Prostate gland (tissue), 2 donors: ENCODE measurements around the gene CLSTN1. TPM values are rescaled to one million over a fixed set of nuclear protein-coding genes. Genes with fewer than 3 reads are reported as not detected.

ENCODE experiments used
- DNase-seq: peaks from one replicate; pipeline ENCODE4 v3.0.0-alpha.2; 2019; ENCODE audit warnings: low spot score
- H3K27ac ChIP-seq, 2 donors: fragments of 200-600 bp; sonication (generic); 2 replicates each; pipeline ENCODE4 v1.5.1; 2017 to 2019
- H3K27me3 ChIP-seq: fragments of 200-600 bp; sonication (generic); replicated peaks from 2 replicates; pipeline ENCODE4 v1.5.1; 2019; ENCODE audit not compliant: insufficient read depth
- H3K36me3 ChIP-seq, 2 donors: fragments of 200-600 bp; sonication (generic); 1 replicate in 1 of 2; 2 replicates in 1 of 2; pipeline versions ENCODE4 v1.5.1 to v1.8.1; 2017 to 2019
- H3K4me1 ChIP-seq: fragments of 200-600 bp; sonication (generic); replicated peaks from 2 replicates; pipeline ENCODE4 v1.5.1; 2019
- H3K4me3 ChIP-seq, 2 donors: fragments of 200-600 bp; sonication (generic); 2 replicates each; pipeline ENCODE4 v1.5.1; 2017 to 2019
- H3K9me3 ChIP-seq: fragments of 200-600 bp; sonication (generic); 2 replicates; pipeline ENCODE4 v1.5.1; 2017
- POLR2A ChIP-seq: fragments of 450-650 bp; IDR thresholded peaks from one replicate; pipeline ENCODE4 v1.6.1; 2016; ENCODE audit warnings: antibody characterized with exemption, mild to moderate bottlenecking
- POLR2AphosphoS5 ChIP-seq: sonication (generic); formaldehyde crosslinking; IDR thresholded peaks from one replicate; pipeline ENCODE4 v1.6.1; 2017; ENCODE audit warnings: antibody characterized with exemption
- WGBS: methylation state at CpG from one replicate; pipeline ENCODE4 v1.1.5; 2018; 5-methylcytosine and 5-hydroxymethylcytosine counted together
- intact Hi-C: fragments of 100-400 bp; cut with DNase I; formaldehyde crosslinking; loops from one replicate; pipeline ENCODE4 v1.14.2; 2022
- total RNA-seq, 2 donors: library from RNA; depleted of rRNA; stranded (reverse); fragments of >200 nt; gene quantifications; one replicate each; pipeline ENCODE4 v1.1.0, GENCODE V29; 2016
- TF ChIP-seq, protein P1 (sequence below), 4 experiments: fragments of 200-600 bp in 2 of 4; fragments of 450-650 bp in 2 of 4; sonication (generic) in 2 of 4; IDR thresholded peaks; 1 replicate in 3 of 4; 2 replicates in 1 of 4; pipeline ENCODE4 v1.5.1; 2016 to 2019; ENCODE audit warnings: antibody characterized with exemption in 4 of 4, mild to moderate bottlenecking in 2 of 4, moderate library complexity in 2 of 4

Gene CLSTN1
- total RNA-seq, 2 donors from 2014 or later, result 133 to 230 TPM

DNA sequence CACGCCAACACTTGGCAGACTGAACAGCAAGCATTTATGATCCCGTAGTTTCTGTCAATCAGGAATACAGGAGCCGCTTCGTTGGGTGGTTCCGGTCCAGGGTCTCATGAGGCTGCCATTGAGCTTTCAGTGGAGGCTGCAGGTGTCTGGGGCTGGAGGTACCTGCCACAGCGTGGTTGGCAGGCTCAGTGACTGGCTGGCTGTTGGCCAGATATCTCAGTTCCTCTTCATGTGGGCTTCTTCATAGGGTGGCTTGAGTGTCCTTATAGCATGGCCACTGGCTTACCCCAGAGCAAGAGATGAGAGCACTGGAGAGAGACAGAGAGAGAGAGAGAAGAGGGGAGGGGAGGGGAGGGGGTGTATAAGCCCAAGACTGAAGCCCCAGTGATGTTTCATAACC, 142.9 kb downstream of the CLSTN1 start:
- TF ChIP-seq POLR2A (no peak), POLR2AphosphoS5 (no peak)
- TF ChIP-seq, protein P1, sequence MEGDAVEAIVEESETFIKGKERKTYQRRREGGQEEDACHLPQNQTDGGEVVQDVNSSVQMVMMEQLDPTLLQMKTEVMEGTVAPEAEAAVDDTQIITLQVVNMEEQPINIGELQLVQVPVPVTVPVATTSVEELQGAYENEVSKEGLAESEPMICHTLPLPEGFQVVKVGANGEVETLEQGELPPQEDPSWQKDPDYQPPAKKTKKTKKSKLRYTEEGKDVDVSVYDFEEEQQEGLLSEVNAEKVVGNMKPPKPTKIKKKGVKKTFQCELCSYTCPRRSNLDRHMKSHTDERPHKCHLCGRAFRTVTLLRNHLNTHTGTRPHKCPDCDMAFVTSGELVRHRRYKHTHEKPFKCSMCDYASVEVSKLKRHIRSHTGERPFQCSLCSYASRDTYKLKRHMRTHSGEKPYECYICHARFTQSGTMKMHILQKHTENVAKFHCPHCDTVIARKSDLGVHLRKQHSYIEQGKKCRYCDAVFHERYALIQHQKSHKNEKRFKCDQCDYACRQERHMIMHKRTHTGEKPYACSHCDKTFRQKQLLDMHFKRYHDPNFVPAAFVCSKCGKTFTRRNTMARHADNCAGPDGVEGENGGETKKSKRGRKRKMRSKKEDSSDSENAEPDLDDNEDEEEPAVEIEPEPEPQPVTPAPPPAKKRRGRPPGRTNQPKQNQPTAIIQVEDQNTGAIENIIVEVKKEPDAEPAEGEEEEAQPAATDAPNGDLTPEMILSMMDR (IDR thresholded peaks at IDR 0.05), result no peak
- Histone ChIP-seq H3K27ac (no peak overlapping the region), H3K27me3 (no peaks in the 10 kb centered on the region), H3K36me3 (no peaks in the 10 kb centered on the region), H3K4me3 (no peak overlapping the region), H3K4me1 (no peaks in the 10 kb centered on the region), H3K9me3 (no peaks in the 10 kb centered on the region)
- intact Hi-C loops, result no loop called here
- no peak for DNase-seq
- WGBS, result 91% methylated on average over 6 of the region's 6 CpGs

DNA sequence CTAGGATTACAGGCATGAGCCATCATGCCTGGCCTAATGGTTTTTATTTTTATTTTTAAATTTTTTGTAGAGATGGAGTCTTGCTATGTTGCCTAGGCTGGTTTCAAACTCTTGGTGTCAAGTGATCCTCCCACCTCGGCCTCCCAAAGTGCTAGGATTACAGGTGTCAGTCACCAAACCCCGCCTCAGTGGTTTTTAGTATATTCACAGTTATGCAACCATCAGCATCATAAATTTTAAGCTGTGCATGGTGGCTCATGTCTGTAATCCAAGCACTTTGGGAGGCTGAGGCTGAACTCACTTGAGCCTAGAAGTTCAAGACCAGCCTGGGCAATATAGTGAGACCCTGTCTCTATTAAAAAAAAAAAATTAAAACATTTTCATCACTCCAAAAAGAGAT, 143.7 kb downstream of the CLSTN1 start:
- 91% methylated on average over 2 of the region's 2 CpGs for WGBS
- no peak overlapping the region for H3K4me3 ChIP-seq
- intact Hi-C loops, result no loop called here
- H3K27ac ChIP-seq, result no peak overlapping the region
- TF ChIP-seq POLR2A (no peak), POLR2AphosphoS5 (no peak)
- TF ChIP-seq, protein P1 (IDR thresholded peaks at IDR 0.05), result no peak
- no peaks in the 10 kb centered on the region for H3K9me3 ChIP-seq
- H3K36me3 ChIP-seq, result no peaks in the 10 kb centered on the region
- no peaks in the 10 kb centered on the region for H3K27me3 ChIP-seq
- no peaks in the 10 kb centered on the region for H3K4me1 ChIP-seq
- DNase-seq, result no peak

Other genes with a start within 250 kb of the CLSTN1 start
- 10 to 100 TPM in 1 of 2 donors, 1 to 10 TPM in 1; 9.6 to 27.9 TPM for gene TMEM201, start 235.1 kb downstream of the CLSTN1 start, total RNA-seq
- gene PIK3CD, start 172.2 kb downstream of the CLSTN1 start, total RNA-seq, result 10 to 100 TPM in 1 of 2 donors, 1 to 10 TPM in 1; 5.3 to 12.9 TPM
- gene CTNNBIP1, start 86.3 kb upstream of the CLSTN1 start, total RNA-seq, result 100 to 1,000 TPM in 1 of 2 donors, 10 to 100 TPM in 1; 56.9 to 101 TPM
- gene LZIC, start 119.4 kb upstream of the CLSTN1 start, total RNA-seq, result 10 to 100 TPM; 21.5 to 42.2 TPM
- 1 to 10 TPM; 7.2 to 8.7 TPM for gene NMNAT1, start 119.5 kb upstream of the CLSTN1 start, total RNA-seq
- 10 to 100 TPM in 1 of 2 donors, 1 to 10 TPM in 1; 5.9 to 23.5 TPM for gene RBP7, start 173.3 kb upstream of the CLSTN1 start, total RNA-seq
- 10 to 100 TPM; 49.0 to 68.1 TPM for gene UBE4B, start 209.0 kb upstream of the CLSTN1 start, total RNA-seq